Measurements from ENCODE around the gene HOXC13. TPM values are rescaled to one million over a fixed set of nuclear protein-coding genes. Genes with fewer than 3 reads are reported as not detected.

HOXC13 gene
- total RNA-seq, 1 donor from 2014 or later = not detected

- H3K9me3 ChIP-seq (ENCODE audit: insufficient read depth, low read depth, low read length) = peaks cover 5% of the 10 kb centered on the region
- Mint-ChIP-seq H3K36me3 (ENCODE audit: low read depth, unreplicated experiment) (no peaks in the 10 kb centered on the region), H3K4me1 (ENCODE audit: low read depth, unreplicated experiment) (no peaks in the 10 kb centered on the region), H3K9me3 (ENCODE audit: unreplicated experiment) (peaks cover 22% of the 10 kb centered on the region), H3K27ac (ENCODE audit: unreplicated experiment) (peak overlapping the region; percentile 55), H3K4me3 (ENCODE audit: unreplicated experiment) (no peak overlapping the region), H3K27me3 (ENCODE audit: low read depth, unreplicated experiment) (peaks cover 86% of the 10 kb centered on the region)
- H3K4me2 ChIP-seq (ENCODE audit: low read length) = no peak overlapping the region
- no peak for DNase-seq (ENCODE audit: low read depth)
- H2AFZ ChIP-seq (ENCODE audit: low read depth, low read length) = no peak overlapping the region
- peaks cover 95% of the 10 kb centered on the region for H3K27me3 ChIP-seq (ENCODE audit: insufficient read depth, low read length)
- H3K9ac ChIP-seq (ENCODE audit: low read length) = no peak overlapping the region
- no peak overlapping the region for H3K4me3 ChIP-seq (ENCODE audit: insufficient read depth, low read depth, low read length)
- H3K36me3 ChIP-seq (ENCODE audit: insufficient read depth, low read length) = no peaks in the 10 kb centered on the region
- no peaks in the 10 kb centered on the region for H3K79me2 ChIP-seq (ENCODE audit: insufficient read depth, low read length)
- TF ChIP-seq EZH2 (IDR thresholded peaks at IDR 0.05; ENCODE audit: insufficient read depth, low read length) (no peak), CTCF (IDR thresholded peaks at IDR 0.05; ENCODE audit: insufficient read depth, low read depth, low read length) (no peak)
- no peaks in the 10 kb centered on the region for H3K4me1 ChIP-seq (ENCODE audit: insufficient read depth, low read length)
- H3K27ac ChIP-seq (ENCODE audit: low read depth, low read length) = no peak overlapping the region
- no peak for FAIRE-seq
- no peaks in the 10 kb centered on the region for H4K20me1 ChIP-seq (ENCODE audit: insufficient read depth, low read length)
Measured at GRCh38 chr12:53973236-53974042, 34.8 kb downstream of the HOXC13 start.

- TF ChIP-seq CTCF (IDR thresholded peaks at IDR 0.05; ENCODE audit: insufficient read depth, low read depth, low read length) (no peak), EZH2 (IDR thresholded peaks at IDR 0.05; ENCODE audit: insufficient read depth, low read length) (peak; percentile 54)
- no peak within 1 kb of the TSS for H2AFZ ChIP-seq (ENCODE audit: low read depth, low read length)
- Mint-ChIP-seq H3K9me3 (ENCODE audit: unreplicated experiment) (peaks cover 23% of the 10 kb centered on the region), H3K4me1 (ENCODE audit: low read depth, unreplicated experiment) (no peaks in the 10 kb centered on the region), H3K4me3 (ENCODE audit: unreplicated experiment) (no peak within 1 kb of the TSS), H3K36me3 (ENCODE audit: low read depth, unreplicated experiment) (no peaks in the 10 kb centered on the region), H3K27ac (ENCODE audit: unreplicated experiment) (no peak within 1 kb of the TSS), H3K27me3 (ENCODE audit: low read depth, unreplicated experiment) (peaks cover 86% of the 10 kb centered on the region)
- H3K4me2 ChIP-seq (ENCODE audit: low read length) = peak within 1 kb of the TSS; percentile 26
- no peaks in the 10 kb centered on the region for H3K4me1 ChIP-seq (ENCODE audit: insufficient read depth, low read length)
- H3K79me2 ChIP-seq (ENCODE audit: insufficient read depth, low read length) = no peaks in the 10 kb centered on the region
- H3K9me3 ChIP-seq (ENCODE audit: insufficient read depth, low read depth, low read length) = peaks cover 5% of the 10 kb centered on the region
- no peak within 1 kb of the TSS for H3K9ac ChIP-seq (ENCODE audit: low read length)
- no peak within 1 kb of the TSS for H3K4me3 ChIP-seq (ENCODE audit: insufficient read depth, low read depth, low read length)
- peaks cover 95% of the 10 kb centered on the region for H3K27me3 ChIP-seq (ENCODE audit: insufficient read depth, low read length)
- no peaks in the 10 kb centered on the region for H3K36me3 ChIP-seq (ENCODE audit: insufficient read depth, low read length)
- no peaks in the 10 kb centered on the region for H4K20me1 ChIP-seq (ENCODE audit: insufficient read depth, low read length)
- FAIRE-seq = no peak
- H3K27ac ChIP-seq (ENCODE audit: low read depth, low read length) = no peak within 1 kb of the TSS
- no peak for DNase-seq (ENCODE audit: low read depth)
Measured at GRCh38 chr12:53974084-53975063, 35.7 kb downstream of the HOXC13 start, which contains the start of gene HOTAIR. TSS of gene HOTAIR (minus strand) at chr12:53974954.
